Kidney (tissue), 14 donors: ENCODE measurements around the gene FGFR2. TPM values are rescaled to one million over a fixed set of nuclear protein-coding genes. Genes with fewer than 3 reads are reported as not detected.
A peak's percentile ranks its signal among the peaks of the same experiment; 100 is the strongest.

ENCODE experiments used
- DNase-seq, 5 donors: peaks; one replicate each; pipeline ENCODE4 v3.0.0-alpha.2; 2013 to 2020
- FAIRE-seq: peaks from 2 replicates; lab custom pipeline; 2012; peaks lifted over from hg19 to GRCh38; lab: Jason Lieb, UNC
- H3K27ac ChIP-seq, 2 donors: one replicate each; pipeline ENCODE4 v1.7.0; 2013; ENCODE audit warnings: low read depth in 2 of 2, low read length in 2 of 2, inconsistent platforms in 1 of 2
- H3K27me3 ChIP-seq: one replicate; pipeline ENCODE4 v1.7.1; 2013; ENCODE audit warnings: low read length, inconsistent platforms; ENCODE audit not compliant: control insufficient read depth, insufficient read depth
- H3K36me3 ChIP-seq, 3 donors: one replicate each; pipeline versions ENCODE4 v1.7.0 to v1.7.1; 2013; ENCODE audit warnings: low read length in 3 of 3, control low read depth in 1 of 3, inconsistent platforms in 1 of 3; ENCODE audit not compliant: insufficient read depth in 3 of 3, control insufficient read depth in 2 of 3
- H3K4me1 ChIP-seq, 3 donors: one replicate each; pipeline versions ENCODE4 v1.7.0 to v1.7.1; 2013; ENCODE audit warnings: low read length in 3 of 3, inconsistent platforms in 1 of 3, low read depth in 1 of 3; ENCODE audit not compliant: control insufficient read depth in 2 of 3, insufficient read depth in 2 of 3
- H3K4me3 ChIP-seq, 3 donors: one replicate each; pipeline versions ENCODE4 v1.7.0 to v1.8.1; 2013; ENCODE audit warnings: low read length in 3 of 3, control low read depth in 1 of 3, inconsistent platforms in 1 of 3
- H3K9ac ChIP-seq, 3 donors: one replicate each; pipeline versions ENCODE4 v1.7.0 to v1.7.1; 2013; ENCODE audit warnings: low read length in 3 of 3, control low read depth in 1 of 3, inconsistent platforms in 1 of 3
- H3K9me3 ChIP-seq, 3 donors: one replicate each; pipeline versions ENCODE4 v1.7.0 to v1.7.1; 2013; ENCODE audit warnings: low read length in 3 of 3, control low read depth in 1 of 3, inconsistent platforms in 1 of 3; ENCODE audit not compliant: control insufficient read depth in 2 of 3, insufficient read depth in 1 of 3
- intact Hi-C: fragments of 100-400 bp; cut with DNase I; formaldehyde crosslinking; loops from one replicate; pipeline ENCODE4 v1.11.1; 2022
- polyA plus RNA-seq: library from polyadenylated mRNA; stranded (reverse); fragments of 350-450 nt; fragmentation: Illumina TruSeq; extraction: RNeasy Lipid Tissue Mini Kit (QIAGEN cat#74804); gene quantifications from one replicate; pipeline ENCODE4 v1.2.3, GENCODE V29; 2014; ENCODE audit warnings: low read depth, low replicate concordance; ENCODE audit not compliant: insufficient read depth
- total RNA-seq: library from RNA; stranded (reverse); fragmentation: NEBNext Ultra II Directional; extraction: Animal tissue kit (Norgen Biotek cat#: 25700); gene quantifications from one replicate; pipeline ENCODE4 v1.2.1, GENCODE V29; 2021
- TF ChIP-seq, protein P1 (sequence below): IDR thresholded peaks from 3 replicates; pipeline ENCODE4 v1.5.1; 2012; ENCODE audit warnings: mild to moderate bottlenecking, moderate library complexity, borderline replicate concordance; ENCODE audit not compliant: insufficient read depth; ENCODE audit errors: extremely low read depth
- donor health status: control.
- donor health status: control.
- donor health status: control.
- donor health status: control.
- donor health status: control.
- donor health status: DM: yes; HTN: yes; CAD: no.
- donor health status: Normal renal cell carcinoma (clear cell type).

FGFR2 gene
- total and polyA plus RNA-seq, 2 donors from 2014 or later: 20.2 to 59.4 TPM

DNA sequence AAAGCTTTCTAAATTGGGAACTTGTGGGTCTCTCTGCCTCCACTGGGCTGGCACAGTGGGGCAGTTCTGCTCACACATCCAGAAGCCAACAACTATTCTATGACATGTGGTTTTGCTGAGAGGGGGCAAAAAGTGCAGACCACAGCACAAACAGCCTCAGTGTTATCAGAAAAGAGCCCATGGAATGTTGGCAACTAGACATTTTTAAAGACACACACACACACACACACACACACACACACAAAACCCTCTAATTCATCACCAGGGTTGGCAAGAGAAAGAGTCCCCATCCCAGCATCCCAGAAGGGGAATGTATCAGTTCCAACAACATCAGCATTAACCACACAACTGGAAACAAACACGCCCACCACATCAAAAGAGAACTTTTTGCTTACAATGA lies 117.1 kb downstream of the FGFR2 start:
- Histone ChIP-seq H3K9ac (no peak overlapping the region), H3K4me1 (no peaks in the 10 kb centered on the region), H3K27ac (no peak overlapping the region), H3K9me3 (no peaks in the 10 kb centered on the region), H3K36me3 (peaks cover 3 to 17% (median 5%) of the 10 kb centered on the region in 3 donors), H3K4me3 (no peak overlapping the region), H3K27me3 (no peaks in the 10 kb centered on the region)
- TF ChIP-seq, protein P1, sequence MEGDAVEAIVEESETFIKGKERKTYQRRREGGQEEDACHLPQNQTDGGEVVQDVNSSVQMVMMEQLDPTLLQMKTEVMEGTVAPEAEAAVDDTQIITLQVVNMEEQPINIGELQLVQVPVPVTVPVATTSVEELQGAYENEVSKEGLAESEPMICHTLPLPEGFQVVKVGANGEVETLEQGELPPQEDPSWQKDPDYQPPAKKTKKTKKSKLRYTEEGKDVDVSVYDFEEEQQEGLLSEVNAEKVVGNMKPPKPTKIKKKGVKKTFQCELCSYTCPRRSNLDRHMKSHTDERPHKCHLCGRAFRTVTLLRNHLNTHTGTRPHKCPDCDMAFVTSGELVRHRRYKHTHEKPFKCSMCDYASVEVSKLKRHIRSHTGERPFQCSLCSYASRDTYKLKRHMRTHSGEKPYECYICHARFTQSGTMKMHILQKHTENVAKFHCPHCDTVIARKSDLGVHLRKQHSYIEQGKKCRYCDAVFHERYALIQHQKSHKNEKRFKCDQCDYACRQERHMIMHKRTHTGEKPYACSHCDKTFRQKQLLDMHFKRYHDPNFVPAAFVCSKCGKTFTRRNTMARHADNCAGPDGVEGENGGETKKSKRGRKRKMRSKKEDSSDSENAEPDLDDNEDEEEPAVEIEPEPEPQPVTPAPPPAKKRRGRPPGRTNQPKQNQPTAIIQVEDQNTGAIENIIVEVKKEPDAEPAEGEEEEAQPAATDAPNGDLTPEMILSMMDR: no peak
- intact Hi-C loops: no loop called here
- DNase-seq: no peak
- no peak for FAIRE-seq

DNA sequence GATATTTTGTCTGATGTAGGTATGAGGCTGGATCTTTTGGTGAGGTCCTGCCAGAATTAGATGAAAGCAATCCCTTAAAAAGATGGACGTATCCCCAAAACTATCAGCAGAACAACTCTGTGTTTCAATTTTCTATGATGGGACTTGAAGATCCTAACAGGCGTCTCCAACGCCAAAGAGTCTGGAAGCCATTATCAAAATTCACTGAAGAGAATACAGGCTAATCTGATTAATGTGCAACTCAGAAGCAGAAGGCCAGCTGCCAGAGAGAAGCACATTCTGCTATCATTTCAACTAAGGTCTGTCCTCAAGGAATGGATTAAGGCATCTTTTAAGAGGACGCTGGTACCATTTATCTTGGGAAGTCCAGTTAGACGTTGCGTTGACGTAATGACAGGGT lies 119.7 kb downstream of the FGFR2 start:
- no peaks in the 10 kb centered on the region for H3K27me3 ChIP-seq
- H3K9ac ChIP-seq: no peak overlapping the region
- H3K27ac ChIP-seq: no peak overlapping the region
- H3K4me1 ChIP-seq: no peaks in the 10 kb centered on the region
- peaks cover 0 to 7% (median 3%) of the 10 kb centered on the region in 3 donors for H3K36me3 ChIP-seq
- TF ChIP-seq, protein P1: no peak
- H3K4me3 ChIP-seq: no peak overlapping the region
- FAIRE-seq (no peak), DNase-seq (no peak)
- intact Hi-C loops: no loop called here
- no peaks in the 10 kb centered on the region for H3K9me3 ChIP-seq

DNA sequence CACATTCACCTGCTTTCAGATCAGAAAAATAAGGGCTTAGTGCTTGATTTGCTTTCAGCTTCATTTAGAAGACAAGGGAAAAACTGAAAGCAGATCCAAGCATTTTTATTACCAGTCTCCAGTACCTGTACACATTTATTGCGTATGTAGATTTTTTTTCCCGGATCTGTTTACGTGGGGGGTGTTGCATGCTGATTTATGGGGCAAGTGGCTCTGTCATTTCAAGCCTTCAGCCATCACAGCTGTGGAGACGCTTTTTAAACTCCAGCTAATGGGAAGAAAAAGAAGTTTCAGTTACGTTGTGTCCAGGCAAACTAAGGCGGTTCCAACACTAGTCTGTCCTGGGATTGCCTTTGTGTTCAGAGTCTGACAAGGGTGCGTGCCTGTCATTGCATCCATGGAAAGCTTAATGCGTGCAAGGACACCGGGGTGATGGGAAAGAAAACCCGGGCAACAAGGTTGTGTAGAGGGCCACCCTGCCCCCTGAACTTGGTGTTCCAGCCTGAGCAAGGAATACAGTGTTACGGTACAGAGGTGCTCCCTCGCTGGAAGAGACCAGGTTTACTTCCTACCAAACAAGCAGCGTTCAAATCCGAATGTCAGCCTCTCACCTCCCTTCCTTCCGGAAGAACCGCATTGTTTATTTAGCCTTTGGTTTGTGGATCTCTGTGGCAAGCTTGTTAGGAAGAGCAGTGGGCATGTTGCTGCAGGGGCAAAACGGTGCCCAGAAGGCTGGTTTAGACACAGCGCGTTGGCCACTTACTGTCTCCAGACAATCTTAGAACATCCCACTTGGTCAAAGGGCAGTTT lies 128.2 kb downstream of the FGFR2 start:
- H3K9me3 ChIP-seq: no peaks in the 10 kb centered on the region
- peak in 3 of 5 donors; percentile 44 to 75 (median 72) for DNase-seq
- intact Hi-C loops: no loop called here

More for the DNA sequence above, 128.2 kb downstream of the FGFR2 start:
- no peak for FAIRE-seq
- H3K4me3 ChIP-seq: peak overlapping the region; percentile 11 to 23 (median 18)
- H3K36me3 ChIP-seq: no peaks in the 10 kb centered on the region
- no peak overlapping the region for H3K27ac ChIP-seq
- peaks cover 0 to 7% (median 5%) of the 10 kb centered on the region in 3 donors for H3K4me1 ChIP-seq
- TF ChIP-seq, protein P1: no peak
- no peak overlapping the region for H3K9ac ChIP-seq
- no peaks in the 10 kb centered on the region for H3K27me3 ChIP-seq
